Glomerular endothelial cell (primary cell): ENCODE data around the gene NCKAP5. TPM values are rescaled to one million over a fixed set of nuclear protein-coding genes. Genes with fewer than 3 reads are reported as not detected.

Experiments used
- DNase-seq: peaks from one replicate; pipeline ENCODE4 v3.0.0-alpha.2; 2011; ENCODE audit warnings: low read depth, low spot score; ENCODE audit errors: extremely low read depth
- total RNA-seq: library from RNA; depleted of rRNA; stranded (reverse); fragments of >200 nt; gene quantifications from 2 replicates; pipeline ENCODE4 v1.2.3, GENCODE V29; 2015

Gene NCKAP5
- total RNA-seq, 1 donor from 2014 or later = 6.8 TPM

GRCh38 chr2:132633635-132634034, 934.6 kb downstream of the NCKAP5 start:
- no peak for DNase-seq

DNA sequence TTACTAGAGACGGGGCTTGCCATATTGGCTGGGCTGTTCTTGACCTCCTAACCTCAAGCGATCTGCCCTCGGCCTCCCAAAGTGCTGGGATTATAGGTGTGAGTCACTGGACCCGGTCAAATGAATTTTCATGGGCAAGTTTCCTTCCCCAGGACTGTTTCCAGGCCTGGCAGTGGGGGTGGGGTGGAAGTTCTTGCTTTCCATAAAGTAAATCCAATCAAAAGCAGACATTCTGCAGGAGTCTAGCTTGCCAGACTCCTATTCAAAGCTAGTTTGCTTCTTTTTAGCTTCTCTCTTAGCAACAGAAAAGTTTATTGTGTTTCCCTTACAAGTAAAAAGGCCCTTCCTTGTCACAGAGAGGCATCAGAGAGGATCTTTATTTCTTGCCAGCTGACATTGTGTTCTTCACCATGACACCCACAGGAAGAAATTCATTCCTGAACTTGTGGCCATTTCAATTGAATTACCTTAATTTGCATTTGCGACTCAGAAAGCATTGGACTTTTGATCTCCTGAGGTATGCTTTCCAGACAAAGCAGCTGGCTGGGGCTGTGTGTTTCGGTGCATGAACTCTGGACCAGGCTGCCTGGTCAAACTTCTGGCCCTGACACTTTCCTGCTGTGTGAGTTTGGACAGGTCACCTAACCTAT, 936.1 kb downstream of the NCKAP5 start:
- DNase-seq = no peak

- DNase-seq = no peak
Measured at GRCh38 chr2:132627536-132627935, 940.7 kb downstream of the NCKAP5 start.

GRCh38 chr2:132623096-132623839, 945.0 kb downstream of the NCKAP5 start:
- no peak for DNase-seq
